ENCODE data around the gene LSM6. TPM values are rescaled to one million over a fixed set of nuclear protein-coding genes. Genes with fewer than 3 reads are reported as not detected.

The LSM6 gene
- total and polyA plus RNA-seq, 3 donors from 2014 or later = 33.1 to 49.1 (median 39.9) TPM

GRCh38 chr4:146202665-146203064 is 27.1 kb downstream of the LSM6 start:
- no peaks in the 10 kb centered on the region for H3K9me3 ChIP-seq
- intact Hi-C loops (cut with DNase I; ENCODE audit: low total_unique reads) = no loop called here

DNA sequence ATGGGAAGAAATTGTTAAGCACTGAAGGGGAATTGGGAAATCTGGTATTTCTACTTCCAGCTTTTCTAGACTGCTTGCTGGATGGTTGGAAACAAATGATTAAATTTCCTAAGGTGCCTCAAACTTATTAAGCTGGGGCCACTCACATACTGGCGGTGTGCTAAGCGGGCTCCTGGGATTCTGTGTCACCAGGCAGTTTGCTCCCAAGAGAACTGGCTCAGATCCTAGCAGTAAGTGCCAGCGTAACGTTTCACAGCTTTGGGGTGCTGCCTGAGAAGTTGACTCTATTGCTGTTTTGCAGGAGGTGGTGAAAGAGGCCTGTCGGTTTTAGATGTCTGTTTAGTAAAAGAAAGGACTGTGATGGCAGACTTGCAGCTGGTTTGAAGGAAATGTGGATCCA is 31.9 kb downstream of the LSM6 start:
- DNase-seq = no peak
- no peaks in the 10 kb centered on the region for H3K9me3 ChIP-seq
- no peaks in the 10 kb centered on the region for H3K36me3 ChIP-seq (ENCODE audit: low read depth, missing control alignments)
- no peak for TF ChIP-seq POLR2A (IDR thresholded peaks at IDR 0.05)
- H3K4me1 ChIP-seq = no peaks in the 10 kb centered on the region
- WGBS, 2 donors = 75 to 85% methylated on average over 5 of the region's 5 CpGs
- no peaks in the 10 kb centered on the region for H3K27me3 ChIP-seq
- intact Hi-C loops (cut with DNase I; ENCODE audit: low total_unique reads) = no loop called here
- no peak overlapping the region for H3K4me3 ChIP-seq
- H3K27ac ChIP-seq = no peak overlapping the region

More at GRCh38 chr4:146202665-146203064, 27.1 kb downstream of the LSM6 start:
- Histone ChIP-seq H3K36me3 (ENCODE audit: low read depth, missing control alignments) (no peaks in the 10 kb centered on the region), H3K27ac (no peak overlapping the region), H3K4me1 (no peaks in the 10 kb centered on the region), H3K4me3 (no peak overlapping the region), H3K27me3 (no peaks in the 10 kb centered on the region)
- no peak for DNase-seq
- TF ChIP-seq POLR2A (IDR thresholded peaks at IDR 0.05) = no peak
- WGBS, 2 donors = 88 to 94% methylated on average over 2 of the region's 2 CpGs

DNA sequence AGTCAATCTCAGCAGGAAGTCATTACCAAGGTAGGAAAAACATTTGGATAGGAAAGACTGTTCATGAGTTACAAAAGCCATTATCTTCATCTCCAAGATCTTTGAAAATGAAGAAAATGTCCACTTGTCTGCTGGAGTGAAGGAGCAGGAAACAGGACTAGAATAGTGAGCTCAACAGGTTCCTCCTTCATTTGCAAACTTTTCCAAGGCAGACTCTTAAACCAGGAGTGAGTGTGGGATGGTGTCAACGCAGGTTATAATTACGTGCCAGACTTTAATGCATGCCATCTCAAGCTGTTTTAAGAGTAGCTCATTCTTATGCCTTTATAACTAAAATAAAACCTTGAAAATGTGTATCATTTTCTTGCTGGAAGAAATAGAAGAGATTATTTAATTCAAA is 35.4 kb downstream of the LSM6 start:
- TF ChIP-seq POLR2A (IDR thresholded peaks at IDR 0.05) = no peak
- TF ChIP-seq, protein P1, sequence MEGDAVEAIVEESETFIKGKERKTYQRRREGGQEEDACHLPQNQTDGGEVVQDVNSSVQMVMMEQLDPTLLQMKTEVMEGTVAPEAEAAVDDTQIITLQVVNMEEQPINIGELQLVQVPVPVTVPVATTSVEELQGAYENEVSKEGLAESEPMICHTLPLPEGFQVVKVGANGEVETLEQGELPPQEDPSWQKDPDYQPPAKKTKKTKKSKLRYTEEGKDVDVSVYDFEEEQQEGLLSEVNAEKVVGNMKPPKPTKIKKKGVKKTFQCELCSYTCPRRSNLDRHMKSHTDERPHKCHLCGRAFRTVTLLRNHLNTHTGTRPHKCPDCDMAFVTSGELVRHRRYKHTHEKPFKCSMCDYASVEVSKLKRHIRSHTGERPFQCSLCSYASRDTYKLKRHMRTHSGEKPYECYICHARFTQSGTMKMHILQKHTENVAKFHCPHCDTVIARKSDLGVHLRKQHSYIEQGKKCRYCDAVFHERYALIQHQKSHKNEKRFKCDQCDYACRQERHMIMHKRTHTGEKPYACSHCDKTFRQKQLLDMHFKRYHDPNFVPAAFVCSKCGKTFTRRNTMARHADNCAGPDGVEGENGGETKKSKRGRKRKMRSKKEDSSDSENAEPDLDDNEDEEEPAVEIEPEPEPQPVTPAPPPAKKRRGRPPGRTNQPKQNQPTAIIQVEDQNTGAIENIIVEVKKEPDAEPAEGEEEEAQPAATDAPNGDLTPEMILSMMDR (IDR thresholded peaks at IDR 0.05) = no peak
- no peaks in the 10 kb centered on the region for H3K36me3 ChIP-seq (ENCODE audit: low read depth, missing control alignments)
- no peaks in the 10 kb centered on the region for H3K9me3 ChIP-seq
- 73 to 86% methylated on average over 2 of the region's 2 CpGs for WGBS, 2 donors
- intact Hi-C loops (cut with DNase I; ENCODE audit: low total_unique reads) = no loop called here
- no peak for DNase-seq
- H3K27ac ChIP-seq = no peak overlapping the region
- no peaks in the 10 kb centered on the region for H3K4me1 ChIP-seq
- H3K27me3 ChIP-seq = no peaks in the 10 kb centered on the region
- no peak overlapping the region for H3K4me3 ChIP-seq

GRCh38 chr4:146211440-146211839 is 35.9 kb downstream of the LSM6 start:
- no peak overlapping the region for H3K4me3 ChIP-seq
- whole genome bisulfite sequencing, 2 donors = 42 to 71% methylated on average over 7 of the region's 7 CpGs
- no peaks in the 10 kb centered on the region for H3K4me1 ChIP-seq
- DNase-seq = no peak
- H3K36me3 ChIP-seq (ENCODE audit: low read depth, missing control alignments) = no peaks in the 10 kb centered on the region
- no peak overlapping the region for H3K27ac ChIP-seq
- no peaks in the 10 kb centered on the region for H3K9me3 ChIP-seq
- TF ChIP-seq, protein P1 (IDR thresholded peaks at IDR 0.05) = no peak
- no peak for TF ChIP-seq POLR2A (IDR thresholded peaks at IDR 0.05)
- intact Hi-C loops (cut with DNase I; ENCODE audit: low total_unique reads) = no loop called here
- H3K27me3 ChIP-seq = no peaks in the 10 kb centered on the region

GRCh38 chr4:146212781-146213180 is 37.3 kb downstream of the LSM6 start:
- TF ChIP-seq POLR2A (IDR thresholded peaks at IDR 0.05) = no peak
- TF ChIP-seq, protein P1 (IDR thresholded peaks at IDR 0.05) = no peak
- 92 to 97% methylated on average over 9 of the region's 9 CpGs for WGBS, 2 donors
- H3K4me1 ChIP-seq = no peaks in the 10 kb centered on the region
- intact Hi-C loops (cut with DNase I; ENCODE audit: low total_unique reads) = no loop called here
- no peaks in the 10 kb centered on the region for H3K27me3 ChIP-seq
- H3K36me3 ChIP-seq (ENCODE audit: low read depth, missing control alignments) = no peaks in the 10 kb centered on the region
- H3K9me3 ChIP-seq = no peaks in the 10 kb centered on the region
- H3K27ac ChIP-seq = no peak overlapping the region
- no peak overlapping the region for H3K4me3 ChIP-seq
- DNase-seq = no peak

GRCh38 chr4:146214238-146214637 is 38.7 kb downstream of the LSM6 start, which contains the start of gene REELD1:
Gene REELD1 (plus strand): TSS chr4:146214538. CDS start chr4:146216953, 2,415 bp downstream.
- H3K27ac ChIP-seq = no peak within 1 kb of the TSS
- WGBS, 2 donors = 90 to 96% methylated on average over 5 of the region's 5 CpGs
- no peaks in the 10 kb centered on the region for H3K4me1 ChIP-seq
- no peak for TF ChIP-seq POLR2A (IDR thresholded peaks at IDR 0.05)
- TF ChIP-seq, protein P1 (IDR thresholded peaks at IDR 0.05) = no peak
- H3K36me3 ChIP-seq (ENCODE audit: low read depth, missing control alignments) = no peaks in the 10 kb centered on the region
- no peaks in the 10 kb centered on the region for H3K27me3 ChIP-seq
- no peaks in the 10 kb centered on the region for H3K9me3 ChIP-seq
- no peak within 1 kb of the TSS for H3K4me3 ChIP-seq
- DNase-seq = no peak
- intact Hi-C loops (cut with DNase I; ENCODE audit: low total_unique reads) = no loop called here
